PC-9 (cell line): ENCODE measurements around the gene IER3. TPM values are rescaled to one million over a fixed set of nuclear protein-coding genes. Genes with fewer than 3 reads are reported as not detected.

Experiments used
- BruUV-seq: library from RNA; stranded (reverse); fragments of 400-500 nt; replicated peaks from 2 replicates; lab custom pipeline; 2021; lab: Mats Ljungman, UMichigan
- CTCF ChIA-PET: fragments of 300-600 bp; sonication (Branson Sonifier 250); formaldehyde crosslinking; loops from one replicate; lab custom pipeline; 2022; ENCODE audit warnings: antibody characterized with exemption; lab: Charles Lee
- POLR2A ChIA-PET: fragments of 300-600 bp; sonication (Branson Sonifier 250); formaldehyde crosslinking; loops from one replicate; lab custom pipeline; 2022; ENCODE audit warnings: antibody characterized with exemption; ENCODE audit not compliant: unreplicated experiment; lab: Charles Lee
- DNase-seq, 2 experiments: peaks; one replicate each; pipeline versions ENCODE4 v3.0.0 to v3.0.0-alpha.2; 2015 to 2022; ENCODE audit warnings: mixed read lengths in 1 of 2
- H2AFZ ChIP-seq: fragments of 200-600 bp; sonication (generic); 2 replicates; pipeline ENCODE4 v1.8.1; 2017; ENCODE audit warnings: antibody characterized with exemption
- H3F3A ChIP-seq: fragments of 200-600 bp; sonication (generic); 2 replicates; pipeline ENCODE4 v1.8.1; 2017; ENCODE audit warnings: antibody characterized with exemption, mild to moderate bottlenecking, low read depth; ENCODE audit not compliant: insufficient read depth
- H3K27ac ChIP-seq: fragments of 200-600 bp; sonication (generic); 2 replicates; pipeline ENCODE4 v1.6.1; 2016; ENCODE audit warnings: mixed run types
- H3K27me3 ChIP-seq: fragments of 200-600 bp; sonication (generic); 2 replicates; pipeline ENCODE4 v1.6.1; 2016; ENCODE audit warnings: low read depth, mixed run types; ENCODE audit not compliant: insufficient read depth
- H3K36me3 ChIP-seq: fragments of 200-600 bp; sonication (generic); 2 replicates; pipeline ENCODE4 v1.6.1; 2016; ENCODE audit warnings: low read depth, mixed run types
- H3K4me1 ChIP-seq: fragments of 200-600 bp; sonication (generic); replicated peaks from 2 replicates; pipeline ENCODE4 v1.6.1; 2016; ENCODE audit warnings: mixed run types; ENCODE audit not compliant: insufficient read depth
- H3K4me2 ChIP-seq: fragments of 200-600 bp; sonication (generic); 2 replicates; pipeline ENCODE4 v1.6.1; 2017; ENCODE audit warnings: mixed run types
- H3K4me3 ChIP-seq: fragments of 200-600 bp; sonication (generic); 2 replicates; pipeline ENCODE4 v1.6.1; 2016; ENCODE audit warnings: mixed run types
- H3K79me2 ChIP-seq: fragments of 200-600 bp; sonication (generic); 2 replicates; pipeline ENCODE4 v1.6.1; 2017; ENCODE audit warnings: low read depth, mixed run types
- H3K9me2 ChIP-seq: fragments of 200-600 bp; sonication (generic); 2 replicates; pipeline ENCODE4 v1.8.1; 2017; ENCODE audit warnings: mild to moderate bottlenecking; ENCODE audit not compliant: insufficient read depth
- H3K9me3 ChIP-seq: fragments of 200-600 bp; sonication (generic); 2 replicates; pipeline ENCODE4 v1.8.1; 2016; ENCODE audit warnings: low read depth; ENCODE audit not compliant: insufficient read depth
- H4K20me1 ChIP-seq: fragments of 200-600 bp; sonication (generic); 2 replicates; pipeline ENCODE4 v1.8.1; 2017; ENCODE audit not compliant: insufficient read depth
- EZH2 ChIP-seq: fragments of 200-600 bp; sonication (generic); IDR thresholded peaks from 2 replicates; pipeline ENCODE4 v1.8.0; 2017; ENCODE audit warnings: antibody characterized with exemption, low read depth
- intact Hi-C: fragments of 100-400 bp; cut with micrococcal nuclease; formaldehyde crosslinking; loops from one replicate; pipeline ENCODE4 v1.10.0; 2022; ENCODE audit not compliant: unreplicated experiment
- total RNA-seq: library from RNA; stranded (reverse); gene quantifications from 2 replicates; pipeline ENCODE4 v1.2.3, GENCODE V29; 2021
- TF ChIP-seq, protein P1 (sequence below): fragments of 200-600 bp; sonication (generic); conservative IDR thresholded peaks from 2 replicates; pipeline ENCODE4 v1.6.1; 2017; ENCODE audit warnings: mixed run types, antibody characterized with exemption, mild to moderate bottlenecking, moderate library complexity

Gene IER3
- total RNA-seq, 1 experiment from 2014 or later: 117 TPM

DNA sequence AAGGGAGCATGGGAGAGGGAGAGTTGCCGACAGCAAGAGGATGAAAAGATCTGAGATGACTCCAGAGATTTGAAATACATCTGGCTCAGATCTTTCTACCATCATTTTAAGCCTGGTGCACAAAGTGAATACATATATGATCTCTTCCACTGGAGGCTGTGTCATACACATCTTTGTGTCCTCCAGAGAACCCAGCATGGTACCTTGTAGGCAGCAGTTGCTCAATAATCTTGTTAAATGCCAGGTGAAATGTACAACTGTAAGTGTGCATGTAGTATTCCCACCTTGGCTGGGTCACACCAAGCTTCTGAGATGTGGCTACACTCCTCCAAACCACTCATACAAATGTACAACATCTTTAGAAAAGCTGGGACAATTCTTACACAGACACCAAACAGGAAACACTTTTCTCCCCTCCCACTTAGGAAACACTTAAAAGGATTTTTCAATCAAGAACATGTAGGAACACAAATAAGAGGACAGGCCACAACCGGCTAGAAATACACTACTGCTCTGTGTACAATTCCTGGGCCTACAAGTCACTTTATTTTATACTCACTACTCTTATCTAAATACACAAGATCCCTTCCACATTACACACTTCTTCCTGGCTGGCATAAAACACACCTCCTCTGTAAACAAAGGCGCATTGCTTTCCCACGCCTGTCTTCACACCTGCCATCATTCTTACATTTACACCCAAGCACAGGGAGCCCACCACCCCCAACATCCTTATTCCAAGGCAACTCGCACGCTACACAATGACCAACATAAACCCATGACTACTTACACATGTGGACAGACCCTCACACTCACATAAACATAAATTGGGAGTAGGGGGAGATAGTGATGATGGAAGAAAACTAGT, 3.8 kb upstream of the IER3 start:
- H3K9me3 ChIP-seq: no peaks in the 10 kb centered on the region
- H3K4me2 ChIP-seq: peak overlapping the region; percentile 74
- peak in 1 of 2 experiments; percentile 87 for DNase-seq
- intact Hi-C loops: no loop called here
- no peak overlapping the region for H2AFZ ChIP-seq
- ChIA-PET POLR2A (no interaction called here), CTCF (interaction anchor here (1.4 kb wide), 1 partner anchor 74 kb away, joined by 7 read pairs; no protein-coding TSS in a partner anchor)
- H3K36me3 ChIP-seq: peaks cover 8% of the 10 kb centered on the region
- H3K79me2 ChIP-seq: peaks cover 32% of the 10 kb centered on the region
- no peak for TF ChIP-seq EZH2
- TF ChIP-seq, protein P1, sequence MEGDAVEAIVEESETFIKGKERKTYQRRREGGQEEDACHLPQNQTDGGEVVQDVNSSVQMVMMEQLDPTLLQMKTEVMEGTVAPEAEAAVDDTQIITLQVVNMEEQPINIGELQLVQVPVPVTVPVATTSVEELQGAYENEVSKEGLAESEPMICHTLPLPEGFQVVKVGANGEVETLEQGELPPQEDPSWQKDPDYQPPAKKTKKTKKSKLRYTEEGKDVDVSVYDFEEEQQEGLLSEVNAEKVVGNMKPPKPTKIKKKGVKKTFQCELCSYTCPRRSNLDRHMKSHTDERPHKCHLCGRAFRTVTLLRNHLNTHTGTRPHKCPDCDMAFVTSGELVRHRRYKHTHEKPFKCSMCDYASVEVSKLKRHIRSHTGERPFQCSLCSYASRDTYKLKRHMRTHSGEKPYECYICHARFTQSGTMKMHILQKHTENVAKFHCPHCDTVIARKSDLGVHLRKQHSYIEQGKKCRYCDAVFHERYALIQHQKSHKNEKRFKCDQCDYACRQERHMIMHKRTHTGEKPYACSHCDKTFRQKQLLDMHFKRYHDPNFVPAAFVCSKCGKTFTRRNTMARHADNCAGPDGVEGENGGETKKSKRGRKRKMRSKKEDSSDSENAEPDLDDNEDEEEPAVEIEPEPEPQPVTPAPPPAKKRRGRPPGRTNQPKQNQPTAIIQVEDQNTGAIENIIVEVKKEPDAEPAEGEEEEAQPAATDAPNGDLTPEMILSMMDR: no peak
- no TSS peak for BruUV-seq
- peaks cover 67% of the 10 kb centered on the region for H3F3A ChIP-seq
- H3K4me3 ChIP-seq: peak overlapping the region; percentile 50; the same call in 1 of the 2 replicates
- no peaks in the 10 kb centered on the region for H3K27me3 ChIP-seq
- H3K4me1 ChIP-seq: peaks cover 81% of the 10 kb centered on the region
- no peaks in the 10 kb centered on the region for H3K9me2 ChIP-seq
- H4K20me1 ChIP-seq: no peaks in the 10 kb centered on the region; the same call in 1 of the 2 replicates
- peak overlapping the region; percentile 100 for H3K27ac ChIP-seq

DNA sequence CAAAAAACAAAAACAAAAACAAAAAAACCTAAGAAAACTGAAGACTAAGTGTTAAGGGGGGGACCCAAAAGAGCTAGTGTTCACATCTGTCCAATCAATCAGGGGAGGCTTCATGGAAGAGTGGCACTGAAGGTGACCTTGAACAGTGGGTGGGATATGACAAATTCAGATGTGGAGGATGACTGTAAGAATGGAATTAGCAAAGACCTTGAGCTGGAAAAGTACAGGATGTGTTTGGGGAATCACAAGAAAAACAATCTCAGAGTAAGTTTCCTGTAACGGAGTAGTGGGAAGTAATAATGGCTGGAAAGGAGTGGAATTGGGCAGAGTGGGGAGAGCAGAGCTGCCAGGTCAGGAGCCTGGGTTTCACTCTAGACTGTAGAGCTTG, 2.9 kb upstream of the IER3 start:
- H3K27me3 ChIP-seq: no peaks in the 10 kb centered on the region
- H3K4me3 ChIP-seq: peak overlapping the region; percentile 50; the same call in 1 of the 2 replicates
- intact Hi-C loops: no loop called here
- no peaks in the 10 kb centered on the region for H3K9me2 ChIP-seq
- TF ChIP-seq EZH2: no peak
- TF ChIP-seq, protein P1: no peak
- H2AFZ ChIP-seq: no peak overlapping the region
- H3K4me2 ChIP-seq: peak overlapping the region; percentile 74
- BruUV-seq: no TSS peak
- CTCF ChIA-PET: no interaction called here
- H3K27ac ChIP-seq: peak overlapping the region; percentile 100
- no peaks in the 10 kb centered on the region; the same call in 1 of the 2 replicates for H4K20me1 ChIP-seq
- peaks cover 36% of the 10 kb centered on the region for H3K79me2 ChIP-seq
- peaks cover 9% of the 10 kb centered on the region for H3K36me3 ChIP-seq
- no peak for DNase-seq
- H3F3A ChIP-seq: peaks cover 62% of the 10 kb centered on the region
- H3K9me3 ChIP-seq: no peaks in the 10 kb centered on the region
- peaks cover 74% of the 10 kb centered on the region for H3K4me1 ChIP-seq
- POLR2A ChIA-PET: interaction anchor here (0.5 to 1.0 kb wide), 2 partner anchors 17 to 20 kb away, joined by 3 to 8 read pairs; no protein-coding TSS in a partner anchor

DNA sequence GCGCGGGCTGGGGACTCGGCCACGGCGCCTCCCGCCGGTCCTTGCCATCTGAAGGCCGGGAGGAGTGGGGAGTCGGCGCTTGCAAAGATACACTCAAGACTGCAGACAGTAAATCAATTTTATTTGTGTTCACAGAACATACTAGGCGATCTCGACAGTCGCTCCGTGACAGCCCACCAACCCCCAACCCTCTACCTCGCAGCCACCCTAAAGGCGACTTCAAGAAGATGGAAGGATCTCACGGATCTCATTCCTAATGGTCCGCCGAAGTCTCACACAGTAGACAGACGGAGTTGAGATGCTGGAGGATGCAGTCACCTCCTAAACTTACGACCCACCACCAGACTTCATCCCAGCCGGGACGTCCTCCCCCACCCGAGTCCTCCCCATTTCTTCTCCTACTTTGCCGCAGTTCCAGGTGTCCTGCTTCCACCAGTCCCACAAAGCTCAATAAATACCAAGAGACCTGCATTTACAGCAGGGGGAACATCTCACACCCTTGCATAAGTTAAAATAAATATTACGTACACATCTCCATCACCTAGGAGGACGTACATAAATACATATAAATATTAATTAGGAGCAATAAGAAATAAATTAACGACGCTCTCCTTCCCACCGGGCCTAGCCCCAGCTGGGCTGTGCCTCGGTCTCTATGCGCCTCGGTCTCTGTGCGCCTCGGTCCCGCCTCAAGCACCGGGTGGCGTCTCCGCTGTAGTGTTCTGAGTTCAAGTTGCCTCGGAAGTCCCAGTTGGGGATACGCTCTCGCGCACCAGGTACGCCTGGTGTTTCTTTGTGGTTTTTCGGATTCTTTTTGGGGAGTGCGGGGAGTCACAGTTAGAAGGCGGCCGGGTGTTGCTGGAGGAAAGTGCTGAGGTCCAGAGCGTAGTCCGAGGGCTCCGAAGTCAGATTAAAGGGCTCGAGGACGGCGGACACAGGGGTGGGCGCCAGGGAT, 971 bp downstream of the IER3 start:
- H3K4me2 ChIP-seq: peak overlapping the region; percentile 68
- POLR2A ChIA-PET: interaction anchor here (0.6 to 1.5 kb wide), 4 partner anchors 9 to 77 kb away, joined by 3 to 13 read pairs (median 8); no protein-coding TSS in a partner anchor
- peaks cover 59% of the 10 kb centered on the region for H3K4me1 ChIP-seq
- intact Hi-C loops: loop anchor here (1.0 to 5.0 kb wide), 4 partner anchors 9 to 329 kb away; partner anchors contain the start of gene TUBB
- no peak overlapping the region for H2AFZ ChIP-seq
- H3K4me3 ChIP-seq: peak overlapping the region; percentile 86
- TF ChIP-seq, protein P1: no peak
- TF ChIP-seq EZH2: no peak
- no peaks in the 10 kb centered on the region for H3K9me2 ChIP-seq
- CTCF ChIA-PET: no interaction called here
- H3K79me2 ChIP-seq: peaks cover 76% of the 10 kb centered on the region
- BruUV-seq: TSS peak; percentile 99
- peak overlapping the region; percentile 93 for H3K27ac ChIP-seq
- H3F3A ChIP-seq: peaks cover 45% of the 10 kb centered on the region
- H4K20me1 ChIP-seq: no peaks in the 10 kb centered on the region; the same call in 1 of the 2 replicates
- H3K36me3 ChIP-seq: peaks cover 32% of the 10 kb centered on the region
- H3K27me3 ChIP-seq: no peaks in the 10 kb centered on the region
- DNase-seq: no peak
- H3K9me3 ChIP-seq: no peaks in the 10 kb centered on the region
